HG02840 (cell line): Measurements from ENCODE around the gene EMX2.

Source experiments
- ATAC-seq: cut with Tn5 transposase; IDR thresholded peaks from one replicate; pipeline ENCODE4 v1.9.1; 2021; ENCODE audit warnings: mild to moderate bottlenecking, moderate library complexity, moderate number of reproducible peaks; ENCODE audit not compliant: unreplicated experiment, low FRiP score

Gene EMX2

GRCh38 chr10:117531371-117532002, 11.1 kb upstream of the EMX2 start:
- ATAC-seq, result no peak

- no peak for ATAC-seq
Observed at GRCh38 chr10:117532003-117532385, 10.6 kb upstream of the EMX2 start.

- no peak for ATAC-seq
Observed at GRCh38 chr10:117532451-117533107, 10.0 kb upstream of the EMX2 start.

DNA sequence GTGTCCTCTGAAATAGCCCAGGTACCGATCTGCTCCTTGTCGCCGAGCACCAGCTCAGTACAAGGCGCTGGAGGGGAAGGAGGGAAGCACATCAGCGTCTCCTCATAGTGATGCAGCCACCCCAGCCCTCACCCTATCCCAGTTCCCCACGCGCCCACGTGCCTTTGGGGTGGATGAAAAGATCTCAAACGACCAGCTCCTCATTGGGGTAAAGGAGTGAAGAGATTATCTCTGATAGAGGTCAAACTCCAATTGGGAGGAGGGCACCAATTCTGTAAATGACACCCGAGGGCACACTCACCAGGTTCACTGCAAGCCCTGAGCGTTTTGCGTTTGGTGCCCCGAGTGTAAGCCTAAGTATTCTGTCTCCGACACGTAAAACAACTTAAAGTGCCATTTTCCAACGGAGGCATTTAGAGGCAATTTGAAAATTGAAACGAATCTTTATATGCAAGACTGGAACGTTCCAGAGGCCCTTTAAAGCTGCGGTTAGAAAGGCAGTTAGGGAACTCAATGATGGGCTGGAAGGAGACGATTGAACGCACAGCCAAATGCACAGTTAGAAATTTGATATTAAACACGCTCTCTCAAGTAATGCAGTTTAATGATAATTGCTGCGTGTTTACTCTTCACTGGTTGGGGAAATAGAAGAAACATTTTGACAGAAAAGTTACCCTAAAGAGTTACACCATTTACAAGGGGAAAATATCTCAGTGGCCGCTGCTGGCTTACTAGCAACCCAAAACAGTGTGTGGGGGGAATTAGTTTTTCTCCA, 8.9 kb upstream of the EMX2 start:
- no peak for ATAC-seq

DNA sequence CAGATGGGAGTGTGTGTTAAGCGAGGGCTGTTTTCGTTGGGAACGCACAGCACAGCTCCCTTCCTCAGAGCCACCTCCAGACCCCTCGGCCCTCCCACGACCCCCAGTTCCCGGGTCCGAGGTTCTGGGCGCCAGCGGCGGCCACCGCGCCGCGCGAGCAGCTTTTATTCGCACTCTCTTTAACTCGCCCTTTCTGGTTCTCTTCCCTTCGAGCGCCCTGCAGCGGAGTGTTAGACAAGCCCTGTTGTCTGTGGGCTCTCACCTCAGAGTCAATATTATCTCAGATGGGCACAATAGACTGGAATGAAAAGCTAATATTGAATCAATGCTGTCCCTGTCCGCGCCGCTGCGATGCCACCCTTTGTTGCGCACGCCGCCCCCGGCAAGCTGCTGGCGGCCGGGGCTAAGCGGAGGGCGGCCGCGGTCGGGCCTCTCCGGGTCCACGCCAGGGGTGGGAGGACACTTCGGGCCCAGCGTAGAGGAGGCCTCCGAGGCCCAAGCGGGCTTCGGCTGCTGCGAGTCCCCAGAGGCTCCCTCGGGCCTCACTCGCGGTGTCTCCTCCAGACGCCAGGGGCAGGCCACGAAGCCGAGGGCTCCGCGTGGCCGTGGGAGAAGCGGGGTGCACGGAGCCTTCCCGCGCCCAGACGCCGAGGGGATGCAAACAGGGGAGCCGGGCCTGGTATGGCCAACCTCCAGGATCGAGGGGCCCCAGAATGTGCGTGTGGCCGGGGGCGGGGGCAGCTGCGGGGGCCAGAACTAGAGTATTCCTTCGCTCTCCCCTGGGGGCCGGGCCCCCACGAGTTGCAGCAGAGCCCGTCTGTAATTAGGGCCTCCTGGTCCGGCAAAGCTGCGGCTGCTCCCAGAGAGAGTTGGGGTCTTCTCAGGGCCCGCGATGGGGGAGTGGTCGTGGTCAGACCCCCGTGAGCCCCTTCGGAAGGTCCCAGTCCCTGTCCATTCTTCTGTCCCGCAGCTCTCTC, 7.9 kb upstream of the EMX2 start:
- ATAC-seq, result no peak

GRCh38 chr10:117535298-117536071, 7.1 kb upstream of the EMX2 start:
- no peak for ATAC-seq

- ATAC-seq, result no peak
Observed at GRCh38 chr10:117536072-117536865, 6.3 kb upstream of the EMX2 start.

DNA sequence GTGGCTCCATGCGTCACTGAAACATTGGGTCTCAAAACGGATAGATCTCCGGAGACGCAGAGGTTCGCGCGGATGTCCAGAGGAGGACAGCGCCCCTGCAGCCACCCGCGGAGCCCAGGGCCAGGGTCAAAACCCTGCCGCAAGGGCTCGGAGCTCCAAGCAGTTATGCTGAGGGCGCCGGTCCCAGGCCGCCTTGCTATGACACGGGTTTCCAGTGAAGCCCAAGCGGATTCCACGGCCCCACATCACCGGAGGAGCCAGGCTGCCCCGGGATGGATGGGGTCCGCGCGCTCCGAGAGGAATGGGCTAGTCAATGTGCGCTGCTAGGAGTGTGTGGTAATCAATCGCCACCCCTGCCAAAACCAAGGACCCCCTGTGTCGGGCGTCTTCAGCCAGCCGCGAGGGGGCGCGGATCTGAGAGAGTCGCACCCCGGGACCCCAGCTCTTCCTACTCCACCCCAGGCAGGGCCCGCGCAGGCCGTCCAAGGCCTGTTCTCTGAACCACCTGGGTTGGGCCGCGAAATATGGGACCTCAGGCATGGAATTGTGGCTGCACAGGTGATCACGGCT, 5.6 kb upstream of the EMX2 start:
- no peak for ATAC-seq

DNA sequence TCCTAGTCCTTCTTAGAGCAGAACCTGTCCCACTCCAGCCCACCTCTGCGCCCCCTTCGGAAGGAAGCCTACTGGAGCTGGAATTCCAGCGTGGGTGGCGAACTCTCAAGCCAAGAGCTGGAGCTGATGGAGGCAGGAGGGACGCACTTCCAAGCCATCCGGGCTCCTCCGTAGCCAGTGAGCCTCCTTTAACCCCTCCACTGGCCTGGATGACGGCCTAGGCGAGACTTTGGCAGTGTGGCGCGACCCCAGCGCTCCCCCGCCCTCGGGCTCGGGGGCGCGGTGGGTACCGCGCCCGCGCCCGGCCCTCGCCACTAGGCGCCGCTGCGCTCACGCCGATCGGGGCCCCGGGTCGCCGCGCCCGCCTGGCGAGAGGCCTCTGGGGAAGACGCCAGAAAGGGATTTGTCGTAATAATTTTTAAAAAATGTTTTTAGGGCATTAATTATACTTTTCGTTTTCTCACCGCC, 5.1 kb upstream of the EMX2 start:
- ATAC-seq, result no peak

- ATAC-seq, result no peak
Observed at GRCh38 chr10:117537904-117538524, 4.5 kb upstream of the EMX2 start.

GRCh38 chr10:117539361-117539773, 3.2 kb upstream of the EMX2 start:
- no peak for ATAC-seq

GRCh38 chr10:117539903-117540639, 2.5 kb upstream of the EMX2 start:
- no peak for ATAC-seq

DNA sequence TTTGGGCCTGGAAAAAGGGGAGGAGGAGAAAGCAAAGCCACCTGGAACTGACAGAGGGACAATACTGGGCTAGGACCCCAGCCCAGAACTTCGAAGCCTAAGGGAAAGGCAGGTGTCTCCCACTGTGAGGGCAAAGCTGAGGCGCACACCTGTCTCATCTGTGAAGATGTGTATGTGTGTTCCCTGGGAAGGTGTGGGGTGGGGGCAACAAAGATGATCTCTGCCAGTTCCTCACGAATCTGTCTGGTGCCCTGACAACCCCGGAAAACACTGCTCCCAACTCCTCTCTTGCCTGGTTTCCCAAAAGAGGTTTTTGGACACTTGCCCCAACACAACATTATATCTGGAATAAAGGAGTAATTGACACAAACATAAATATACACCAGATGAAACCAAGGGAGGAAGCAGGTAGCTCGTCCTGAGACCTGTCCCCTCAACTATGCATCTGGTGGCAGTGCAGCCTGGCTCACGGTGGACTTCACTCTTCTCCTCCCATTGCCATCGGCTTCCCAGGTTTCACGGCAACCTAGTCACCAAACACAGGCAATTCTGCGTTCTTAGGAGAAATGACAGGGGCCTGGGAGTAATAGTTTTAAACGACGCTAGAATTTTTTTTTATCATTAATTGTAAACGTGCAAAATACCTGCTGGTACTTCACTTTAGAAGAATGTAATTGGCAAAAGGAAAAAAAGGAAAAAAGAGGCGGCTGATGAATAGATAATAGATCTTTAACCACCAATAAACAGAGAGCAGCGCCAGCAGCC, 1.7 kb upstream of the EMX2 start:
- no peak for ATAC-seq

DNA sequence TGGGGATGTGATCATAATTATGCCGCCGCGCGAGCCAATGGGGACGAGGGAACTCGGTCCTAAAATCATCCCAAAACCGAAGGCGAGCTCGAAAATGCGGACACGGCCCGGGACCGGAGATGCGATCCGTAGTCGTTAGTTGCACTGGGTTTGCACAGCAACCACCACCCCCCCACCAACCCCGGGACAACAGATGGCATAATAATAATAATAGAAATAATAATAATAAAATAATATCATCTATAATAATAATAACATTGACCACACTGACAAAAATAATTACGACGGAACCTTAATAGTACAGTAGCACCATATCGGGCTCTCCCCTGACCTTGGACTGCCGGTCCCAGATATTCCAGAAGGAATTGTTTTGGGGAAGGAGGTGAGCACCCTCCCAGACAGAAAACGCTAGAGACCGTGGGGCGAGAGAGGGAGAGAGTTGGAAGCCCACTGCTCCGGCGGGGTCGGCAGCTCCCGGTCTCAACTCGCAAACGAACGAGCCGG, 1.1 kb upstream of the EMX2 start:
- ATAC-seq, result no peak

DNA sequence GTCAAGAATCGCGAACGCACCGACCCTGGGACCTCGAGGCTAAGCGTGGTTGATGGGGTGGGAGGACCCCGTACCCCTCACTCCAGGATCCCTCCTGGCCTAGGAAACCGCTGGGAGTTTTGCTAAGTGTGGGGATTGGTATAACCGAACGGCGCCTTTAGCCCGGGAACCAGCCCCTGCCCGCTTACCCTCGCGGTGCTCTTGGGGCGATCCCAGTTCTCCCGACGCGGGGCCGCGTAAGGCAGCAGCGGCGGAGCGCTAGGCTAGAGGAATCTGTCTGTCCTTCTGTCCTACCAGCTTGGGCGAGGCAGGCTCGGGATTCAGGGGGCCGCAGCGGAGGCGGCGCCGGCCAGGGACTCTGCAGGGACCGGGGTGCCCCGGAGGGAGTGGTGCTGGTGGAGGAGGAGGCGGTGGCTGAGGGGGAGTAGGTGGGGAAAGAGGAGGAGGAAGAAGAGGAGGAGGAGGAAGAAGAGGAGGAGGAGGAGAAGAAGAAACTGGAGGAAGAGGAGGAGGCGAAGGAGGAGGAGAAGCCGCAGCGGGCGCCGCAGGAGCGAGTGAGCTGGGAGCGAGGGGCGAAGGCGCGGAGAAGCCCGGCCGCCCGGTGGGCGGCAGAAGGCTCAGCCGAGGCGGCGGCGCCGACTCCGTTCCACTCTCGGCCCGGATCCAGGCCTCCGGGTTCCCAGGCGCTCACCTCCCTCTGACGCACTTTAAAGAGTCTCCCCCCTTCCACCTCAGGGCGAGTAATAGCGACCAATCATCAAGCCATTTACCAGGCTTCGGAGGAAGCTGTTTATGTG, 439 bp upstream of the EMX2 start:
- no peak for ATAC-seq
